ENCODE measurements around the gene PEX6. TPM values are rescaled to one million over a fixed set of nuclear protein-coding genes. Genes with fewer than 3 reads are reported as not detected.

The PEX6 gene
- total and polyA plus RNA-seq, 2 of the 13 experiments (the other 11 are each of a cell fraction or from before 2014, with no cell fraction given) = 5.1 to 6.7 TPM

DNA sequence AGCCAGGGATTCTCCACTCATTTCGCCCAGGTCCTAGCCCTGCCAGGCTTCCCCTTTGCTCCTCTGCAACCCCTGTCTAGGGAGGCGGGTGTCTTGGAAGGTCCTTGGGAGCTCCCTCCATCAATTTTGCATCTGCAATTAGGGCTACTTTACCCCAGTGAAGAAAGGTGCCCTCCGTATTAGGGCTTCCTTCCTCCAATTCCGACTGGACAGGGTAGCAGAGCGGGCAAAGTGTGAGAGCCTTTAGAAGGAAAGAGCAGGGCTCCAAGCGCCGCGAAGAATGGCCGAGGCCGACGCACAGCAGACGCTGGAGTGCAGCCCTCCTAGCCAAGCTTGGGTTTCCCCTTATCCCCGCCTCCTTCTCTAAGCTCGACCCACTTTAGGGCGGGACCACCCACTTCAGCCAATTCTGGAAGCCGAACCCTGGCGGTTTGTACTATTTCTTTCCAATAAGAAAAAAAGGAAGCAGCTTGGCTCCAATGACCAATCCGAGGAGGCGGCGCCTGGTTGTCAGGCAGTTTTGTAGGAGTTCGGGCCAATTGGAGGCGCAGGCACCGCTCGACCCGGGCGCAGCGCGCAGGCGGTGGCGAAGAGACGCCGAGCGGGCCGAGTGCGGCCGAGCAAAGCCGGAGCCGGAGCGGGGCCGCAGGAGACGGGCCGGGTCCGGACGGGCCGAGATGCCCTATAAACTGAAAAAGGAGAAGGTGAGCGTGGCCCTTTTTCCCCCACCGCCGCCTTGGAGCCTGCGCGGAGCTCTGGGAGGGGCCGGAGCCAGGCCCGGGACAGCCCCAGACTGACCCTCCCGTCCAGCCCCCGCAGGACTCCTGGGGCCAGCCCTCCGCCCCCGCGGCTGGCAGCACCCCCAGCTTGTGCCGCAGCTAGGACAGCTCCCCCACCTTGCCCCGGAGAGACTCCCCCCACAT is 5.3 kb upstream of the PEX6 start, which contains the start of gene PPP2R5D (continued):
- TF ChIP-seq, protein P1, sequence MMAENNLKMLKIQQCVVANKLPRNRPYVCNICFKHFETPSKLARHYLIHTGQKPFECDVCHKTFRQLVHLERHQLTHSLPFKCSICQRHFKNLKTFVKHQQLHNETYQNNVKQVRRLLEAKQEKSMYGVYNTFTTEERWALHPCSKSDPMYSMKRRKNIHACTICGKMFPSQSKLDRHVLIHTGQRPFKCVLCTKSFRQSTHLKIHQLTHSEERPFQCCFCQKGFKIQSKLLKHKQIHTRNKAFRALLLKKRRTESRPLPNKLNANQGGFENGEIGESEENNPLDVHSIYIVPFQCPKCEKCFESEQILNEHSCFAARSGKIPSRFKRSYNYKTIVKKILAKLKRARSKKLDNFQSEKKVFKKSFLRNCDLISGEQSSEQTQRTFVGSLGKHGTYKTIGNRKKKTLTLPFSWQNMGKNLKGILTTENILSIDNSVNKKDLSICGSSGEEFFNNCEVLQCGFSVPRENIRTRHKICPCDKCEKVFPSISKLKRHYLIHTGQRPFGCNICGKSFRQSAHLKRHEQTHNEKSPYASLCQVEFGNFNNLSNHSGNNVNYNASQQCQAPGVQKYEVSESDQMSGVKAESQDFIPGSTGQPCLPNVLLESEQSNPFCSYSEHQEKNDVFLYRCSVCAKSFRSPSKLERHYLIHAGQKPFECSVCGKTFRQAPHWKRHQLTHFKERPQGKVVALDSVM (CRISPR knock-in tag; IDR thresholded peaks at IDR 0.05) = 0 out of 2 replicates have a peak, but pooled peaks have one; percentile 1
- TF ChIP-seq, protein P2, sequence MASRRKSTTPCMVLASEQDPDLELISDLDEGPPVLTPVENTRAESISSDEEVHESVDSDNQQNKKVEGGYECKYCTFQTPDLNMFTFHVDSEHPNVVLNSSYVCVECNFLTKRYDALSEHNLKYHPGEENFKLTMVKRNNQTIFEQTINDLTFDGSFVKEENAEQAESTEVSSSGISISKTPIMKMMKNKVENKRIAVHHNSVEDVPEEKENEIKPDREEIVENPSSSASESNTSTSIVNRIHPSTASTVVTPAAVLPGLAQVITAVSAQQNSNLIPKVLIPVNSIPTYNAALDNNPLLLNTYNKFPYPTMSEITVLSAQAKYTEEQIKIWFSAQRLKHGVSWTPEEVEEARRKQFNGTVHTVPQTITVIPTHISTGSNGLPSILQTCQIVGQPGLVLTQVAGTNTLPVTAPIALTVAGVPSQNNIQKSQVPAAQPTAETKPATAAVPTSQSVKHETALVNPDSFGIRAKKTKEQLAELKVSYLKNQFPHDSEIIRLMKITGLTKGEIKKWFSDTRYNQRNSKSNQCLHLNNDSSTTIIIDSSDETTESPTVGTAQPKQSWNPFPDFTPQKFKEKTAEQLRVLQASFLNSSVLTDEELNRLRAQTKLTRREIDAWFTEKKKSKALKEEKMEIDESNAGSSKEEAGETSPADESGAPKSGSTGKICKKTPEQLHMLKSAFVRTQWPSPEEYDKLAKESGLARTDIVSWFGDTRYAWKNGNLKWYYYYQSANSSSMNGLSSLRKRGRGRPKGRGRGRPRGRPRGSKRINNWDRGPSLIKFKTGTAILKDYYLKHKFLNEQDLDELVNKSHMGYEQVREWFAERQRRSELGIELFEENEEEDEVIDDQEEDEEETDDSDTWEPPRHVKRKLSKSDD (CRISPR knock-in tag; IDR thresholded peaks at IDR 0.05; ENCODE audit: low read depth) = no peak
- TF ChIP-seq ZNF317 (CRISPR knock-in tag; IDR thresholded peaks at IDR 0.05) (peak; percentile 81; the same call in 1 of the 2 replicates), MTERF4 (CRISPR knock-in tag; IDR thresholded peaks at IDR 0.05) (peak; percentile 82), ZSCAN20 (CRISPR knock-in tag; IDR thresholded peaks at IDR 0.05; ENCODE audit: borderline replicate concordance) (peak; percentile 32; the same call in 1 of the 2 replicates), JUNB (CRISPR knock-in tag; IDR thresholded peaks at IDR 0.05; ENCODE audit: borderline replicate concordance) (no peak), TAF1 (CRISPR knock-in tag; IDR thresholded peaks at IDR 0.05) (peak; percentile 92), PRDM4 (CRISPR knock-in tag; IDR thresholded peaks at IDR 0.05; ENCODE audit: borderline replicate concordance) (no peak), PLRG1 (conservative IDR thresholded peaks at IDR 0.05) (no peak), LRRFIP1 (CRISPR knock-in tag; conservative IDR thresholded peaks at IDR 0.05) (no peak)
- TF ChIP-seq, protein P3, sequence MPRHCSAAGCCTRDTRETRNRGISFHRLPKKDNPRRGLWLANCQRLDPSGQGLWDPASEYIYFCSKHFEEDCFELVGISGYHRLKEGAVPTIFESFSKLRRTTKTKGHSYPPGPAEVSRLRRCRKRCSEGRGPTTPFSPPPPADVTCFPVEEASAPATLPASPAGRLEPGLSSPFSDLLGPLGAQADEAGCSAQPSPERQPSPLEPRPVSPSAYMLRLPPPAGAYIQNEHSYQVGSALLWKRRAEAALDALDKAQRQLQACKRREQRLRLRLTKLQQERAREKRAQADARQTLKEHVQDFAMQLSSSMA (CRISPR knock-in tag; IDR thresholded peaks at IDR 0.05) = no peak
- TF ChIP-seq, protein P4, sequence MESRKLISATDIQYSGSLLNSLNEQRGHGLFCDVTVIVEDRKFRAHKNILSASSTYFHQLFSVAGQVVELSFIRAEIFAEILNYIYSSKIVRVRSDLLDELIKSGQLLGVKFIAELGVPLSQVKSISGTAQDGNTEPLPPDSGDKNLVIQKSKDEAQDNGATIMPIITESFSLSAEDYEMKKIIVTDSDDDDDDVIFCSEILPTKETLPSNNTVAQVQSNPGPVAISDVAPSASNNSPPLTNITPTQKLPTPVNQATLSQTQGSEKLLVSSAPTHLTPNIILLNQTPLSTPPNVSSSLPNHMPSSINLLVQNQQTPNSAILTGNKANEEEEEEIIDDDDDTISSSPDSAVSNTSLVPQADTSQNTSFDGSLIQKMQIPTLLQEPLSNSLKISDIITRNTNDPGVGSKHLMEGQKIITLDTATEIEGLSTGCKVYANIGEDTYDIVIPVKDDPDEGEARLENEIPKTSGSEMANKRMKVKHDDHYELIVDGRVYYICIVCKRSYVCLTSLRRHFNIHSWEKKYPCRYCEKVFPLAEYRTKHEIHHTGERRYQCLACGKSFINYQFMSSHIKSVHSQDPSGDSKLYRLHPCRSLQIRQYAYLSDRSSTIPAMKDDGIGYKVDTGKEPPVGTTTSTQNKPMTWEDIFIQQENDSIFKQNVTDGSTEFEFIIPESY (CRISPR knock-in tag; IDR thresholded peaks at IDR 0.05) = no peak

Data from HepG2 (cell line).